Measurements from ENCODE around the gene DDX1.
"Not testable (repeated sequence)": the region's sequence is repeated elsewhere in the genome, so short reads cannot be mapped to it uniquely, and the experiment has no call there.

Gene DDX1

GRCh38 chr2:15677141-15677843 lies 85.6 kb downstream of the DDX1 start:
- DNase-seq (ENCODE audit: low read depth) = no peak

- no peak for DNase-seq (ENCODE audit: low read depth)
Observed at GRCh38 chr2:15678346-15678745, 86.7 kb downstream of the DDX1 start.

- no peak for DNase-seq (ENCODE audit: low read depth)
Observed at GRCh38 chr2:15678909-15679308, 87.2 kb downstream of the DDX1 start.

- DNase-seq (ENCODE audit: low read depth) = no peak
Observed at GRCh38 chr2:15679386-15679924, 87.8 kb downstream of the DDX1 start.

GRCh38 chr2:15680132-15680531 lies 88.5 kb downstream of the DDX1 start:
- not testable (repeated sequence) for DNase-seq (ENCODE audit: low read depth)
